ENCODE data around the gene ALG9. TPM values are rescaled to one million over a fixed set of nuclear protein-coding genes. Genes with fewer than 3 reads are reported as not detected.

ALG9 gene
- total RNA-seq, 1 experiment from 2014 or later = 71.4 TPM

- in situ Hi-C loops (cut with HindIII; ENCODE audit: low sequenced_read_pairs) = no loop called here
- peak; percentile 47 for DNase-seq (ENCODE audit: low spot score)
Observed at GRCh38 chr11:111840143-111840542, 31.2 kb downstream of the ALG9 start.

- in situ Hi-C loops (cut with HindIII; ENCODE audit: low sequenced_read_pairs) = no loop called here
- no peak for DNase-seq (ENCODE audit: low spot score)
Observed at GRCh38 chr11:111838054-111838453, 33.3 kb downstream of the ALG9 start.

GRCh38 chr11:111837366-111837891 lies 34.0 kb downstream of the ALG9 start:
- in situ Hi-C loops (cut with HindIII; ENCODE audit: low sequenced_read_pairs) = no loop called here

GRCh38 chr11:111836721-111837120 lies 34.7 kb downstream of the ALG9 start:
- in situ Hi-C loops (cut with HindIII; ENCODE audit: low sequenced_read_pairs) = no loop called here
- no peak for DNase-seq (ENCODE audit: low spot score)

More at GRCh38 chr11:111837366-111837891, 34.0 kb downstream of the ALG9 start:
- no peak for DNase-seq (ENCODE audit: low spot score)

DNA sequence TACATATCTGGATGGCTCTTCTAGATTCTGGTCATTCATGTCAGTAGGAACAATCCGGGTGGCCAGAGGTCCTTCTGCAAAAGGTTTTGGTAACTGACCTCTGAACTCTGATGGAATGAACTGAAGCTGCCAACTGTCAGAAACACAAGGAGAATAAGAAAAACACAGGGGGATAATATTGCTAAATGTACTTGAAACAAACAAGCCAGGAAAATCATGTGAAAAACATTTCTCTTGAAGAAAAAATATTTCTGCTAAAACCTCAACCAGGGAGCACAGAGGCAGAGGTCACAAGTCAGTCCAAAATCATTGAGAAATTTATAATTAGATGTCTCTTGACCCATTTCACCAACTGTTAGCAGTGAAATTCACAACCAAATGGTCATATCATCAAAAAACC lies 35.2 kb downstream of the ALG9 start:
- no peak for DNase-seq (ENCODE audit: low spot score)
- in situ Hi-C loops (cut with HindIII; ENCODE audit: low sequenced_read_pairs) = no loop called here

DNA sequence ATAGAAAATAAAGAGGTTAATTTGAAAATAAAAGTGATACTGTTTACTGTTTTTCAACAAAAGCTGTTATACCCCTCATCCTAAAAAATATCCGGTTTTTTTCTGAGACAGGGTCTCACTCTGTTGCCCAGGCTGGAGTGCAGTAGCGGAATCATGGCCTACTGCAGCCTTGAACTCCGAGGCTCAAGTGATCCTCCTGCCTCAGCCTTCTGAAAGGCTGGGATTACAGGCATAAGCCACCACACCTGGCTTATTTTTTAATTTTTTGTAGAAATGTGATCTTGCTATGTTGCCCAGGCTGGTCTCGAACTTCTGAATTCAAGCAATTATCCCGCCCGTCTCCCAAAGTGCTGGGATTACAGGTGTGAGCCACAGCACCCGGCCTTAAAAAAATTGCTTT lies 35.7 kb downstream of the ALG9 start:
- in situ Hi-C loops (cut with HindIII; ENCODE audit: low sequenced_read_pairs) = no loop called here

DNA sequence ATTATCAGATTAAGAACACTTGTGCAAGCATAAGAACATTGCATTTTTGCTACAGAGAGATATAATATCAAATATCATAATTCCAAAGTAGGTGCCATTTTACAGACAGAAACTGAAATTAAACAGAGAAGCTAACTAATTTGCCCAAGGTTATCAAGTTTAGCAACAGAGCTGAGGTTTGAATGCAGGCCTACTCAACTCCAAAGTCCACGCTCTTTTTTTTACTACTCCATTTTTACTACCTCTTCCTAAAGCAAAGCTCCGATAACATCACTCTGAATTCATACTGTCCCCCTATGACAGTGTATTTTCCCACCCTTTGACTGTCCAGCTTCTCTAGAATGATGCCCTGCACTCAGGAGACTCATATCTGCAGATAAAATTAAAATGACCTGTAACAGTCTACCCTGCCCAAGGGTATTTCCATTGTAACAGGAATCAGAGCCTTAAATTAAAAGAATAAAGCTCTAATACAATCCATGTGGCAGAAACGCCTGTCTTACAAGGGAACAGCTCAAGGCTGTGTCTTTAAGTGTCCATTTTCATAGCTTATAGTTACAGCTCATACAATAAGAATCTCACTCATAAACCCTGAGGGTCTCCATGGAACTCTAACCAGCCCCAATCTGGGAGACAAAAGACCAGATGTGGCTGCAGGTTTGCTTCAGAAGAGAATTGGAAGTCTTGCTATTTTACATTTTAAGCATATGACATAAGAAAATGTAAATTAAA lies 36.8 kb downstream of the ALG9 start:
- no peak for DNase-seq (ENCODE audit: low spot score)
- in situ Hi-C loops (cut with HindIII; ENCODE audit: low sequenced_read_pairs) = no loop called here

More for the DNA sequence above, 35.7 kb downstream of the ALG9 start:
- no peak for DNase-seq (ENCODE audit: low spot score)

GRCh38 chr11:111833524-111833923 lies 37.9 kb downstream of the ALG9 start:
- peak; percentile 40 for DNase-seq (ENCODE audit: low spot score)
- in situ Hi-C loops (cut with HindIII; ENCODE audit: low sequenced_read_pairs) = no loop called here

GRCh38 chr11:111829185-111829968 lies 42.0 kb downstream of the ALG9 start:
- DNase-seq (ENCODE audit: low spot score) = no peak
- in situ Hi-C loops (cut with HindIII; ENCODE audit: low sequenced_read_pairs) = no loop called here

DNA sequence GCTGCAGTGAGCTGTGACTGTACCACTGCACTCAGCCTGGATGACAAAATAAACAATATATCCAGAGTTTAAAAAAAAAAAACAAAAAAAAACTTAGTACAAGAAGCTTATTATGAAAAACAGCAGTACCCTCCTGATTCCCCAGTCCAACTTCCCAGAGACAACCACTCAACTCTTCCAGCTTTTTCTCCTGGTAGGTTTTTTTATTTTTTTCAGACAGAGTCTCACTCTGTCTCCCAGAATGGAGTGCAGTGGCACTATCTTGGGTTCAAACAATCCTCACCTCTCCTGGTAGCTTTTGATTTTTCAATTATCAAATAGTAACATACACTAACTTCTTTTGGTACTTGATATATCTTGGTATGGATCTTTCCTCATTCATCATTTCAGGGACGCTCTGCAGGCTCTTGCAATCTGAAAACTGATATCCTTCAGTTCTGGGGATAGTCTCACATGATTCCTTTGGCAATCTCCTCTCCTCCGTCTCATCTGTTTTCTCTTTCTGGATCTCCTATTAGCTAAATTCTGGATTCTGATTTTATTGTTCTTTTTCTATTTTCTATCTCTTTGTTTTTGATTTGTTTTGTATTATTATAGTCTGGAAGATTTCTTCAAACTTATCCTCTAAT lies 44.9 kb downstream of the ALG9 start:
- no peak for DNase-seq (ENCODE audit: low spot score)
- in situ Hi-C loops (cut with HindIII; ENCODE audit: low sequenced_read_pairs) = no loop called here

- DNase-seq (ENCODE audit: low spot score) = no peak
- in situ Hi-C loops (cut with HindIII; ENCODE audit: low sequenced_read_pairs) = no loop called here
Observed at GRCh38 chr11:111823629-111824028, 47.8 kb downstream of the ALG9 start.

DNA sequence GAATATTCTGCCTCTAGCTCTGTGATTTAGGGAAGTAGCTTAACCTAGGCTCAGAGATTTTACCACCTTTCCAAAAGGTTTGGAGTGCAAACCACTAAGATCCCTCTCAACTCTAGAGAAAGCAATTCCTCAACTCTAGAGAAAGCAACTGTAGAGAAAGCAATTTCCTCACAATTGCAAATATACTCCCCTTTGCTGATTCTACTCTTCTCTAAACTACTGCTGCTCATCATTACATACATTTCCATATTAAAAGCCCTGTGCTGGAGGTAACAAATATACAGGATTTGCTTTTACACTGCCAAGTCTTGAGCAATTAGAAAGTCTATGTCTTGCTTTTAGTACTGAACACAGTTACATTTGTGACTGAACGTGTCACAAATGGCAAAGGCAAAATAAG lies 48.2 kb downstream of the ALG9 start:
- DNase-seq (ENCODE audit: low spot score) = no peak

GRCh38 chr11:111819829-111820237 lies 51.5 kb downstream of the ALG9 start:
- in situ Hi-C loops (cut with HindIII; ENCODE audit: low sequenced_read_pairs) = no loop called here
- DNase-seq (ENCODE audit: low spot score) = peak; percentile 41

More for the DNA sequence above, 48.2 kb downstream of the ALG9 start:
- in situ Hi-C loops (cut with HindIII; ENCODE audit: low sequenced_read_pairs) = no loop called here

DNA sequence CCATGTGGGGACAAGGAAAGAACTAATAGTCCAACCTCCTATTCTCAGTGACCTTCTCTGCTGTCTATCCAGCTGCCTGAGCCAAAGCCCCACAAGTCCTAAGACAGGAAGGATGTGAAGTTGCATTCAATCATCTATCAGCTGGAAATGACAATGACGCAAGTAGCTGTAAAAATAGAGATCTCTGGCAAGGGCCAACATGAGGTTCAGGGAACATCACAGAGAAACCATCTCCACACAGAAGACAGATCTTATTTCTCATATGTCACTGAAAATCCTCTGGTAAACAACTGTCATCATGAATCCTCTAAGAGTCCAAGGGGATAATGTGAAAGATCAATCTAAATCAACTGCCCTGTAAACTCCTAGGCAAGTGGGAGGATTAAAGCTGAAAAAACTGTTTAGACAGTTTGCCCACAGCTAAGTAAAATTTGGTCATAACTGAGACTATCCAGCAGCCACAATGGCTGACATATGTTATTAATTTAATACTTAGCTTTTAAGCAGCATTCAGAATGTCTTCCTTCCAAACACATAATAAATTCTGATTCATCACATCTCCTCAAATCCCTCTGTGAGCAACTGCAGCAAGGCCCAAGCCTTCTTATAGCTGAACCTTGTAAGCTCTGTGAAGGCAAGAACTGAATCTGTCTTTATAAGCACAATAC lies 52.1 kb downstream of the ALG9 start:
- DNase-seq (ENCODE audit: low spot score) = no peak
- in situ Hi-C loops (cut with HindIII; ENCODE audit: low sequenced_read_pairs) = no loop called here

DNA sequence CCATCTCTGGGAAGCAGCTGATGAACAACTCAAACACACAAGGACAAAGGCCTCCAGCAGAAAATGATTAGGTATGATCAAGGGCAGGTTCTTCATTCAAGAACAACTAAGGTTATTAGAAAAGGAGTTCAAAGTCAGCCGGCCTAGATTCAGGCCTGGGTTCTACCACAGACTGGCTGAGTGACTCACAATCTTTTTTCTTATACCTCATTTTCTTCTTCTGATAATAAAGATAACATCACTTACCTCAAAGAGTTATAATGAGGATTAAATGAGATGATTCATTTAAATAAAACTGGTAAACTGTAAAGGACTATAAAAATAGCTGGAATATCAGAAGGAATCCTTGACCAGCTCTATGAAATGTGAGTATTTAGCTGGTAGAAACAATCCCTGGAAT lies 55.9 kb downstream of the ALG9 start:
- no peak for DNase-seq (ENCODE audit: low spot score)
- in situ Hi-C loops (cut with HindIII; ENCODE audit: low sequenced_read_pairs) = no loop called here

- in situ Hi-C loops (cut with HindIII; ENCODE audit: low sequenced_read_pairs) = no loop called here
Observed at GRCh38 chr11:111814557-111815320, 56.6 kb downstream of the ALG9 start.

GRCh38 chr11:111814106-111814505 lies 57.3 kb downstream of the ALG9 start:
- in situ Hi-C loops (cut with HindIII; ENCODE audit: low sequenced_read_pairs) = no loop called here
- DNase-seq (ENCODE audit: low spot score) = no peak

More at GRCh38 chr11:111814557-111815320, 56.6 kb downstream of the ALG9 start:
- DNase-seq (ENCODE audit: low spot score) = no peak

DNA sequence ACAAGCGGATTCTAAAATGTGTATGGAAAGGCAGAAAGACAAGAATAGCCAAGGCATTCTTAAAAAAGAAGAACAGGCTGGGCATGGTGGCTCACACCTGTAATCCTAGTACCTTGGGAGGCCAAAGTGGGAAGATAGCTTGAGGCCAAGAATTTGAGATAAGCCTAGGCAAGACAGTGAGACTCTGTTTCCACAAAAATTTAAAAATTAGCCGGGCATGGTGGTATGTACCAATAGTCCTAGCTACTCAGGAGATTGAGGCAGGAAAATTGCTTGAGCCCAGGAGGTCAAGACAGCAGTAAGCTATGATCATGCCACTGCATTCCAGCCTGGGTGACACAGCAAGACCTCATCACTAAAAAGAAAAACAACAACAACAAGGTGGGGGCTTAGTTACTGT lies 59.2 kb downstream of the ALG9 start:
- DNase-seq (ENCODE audit: low spot score) = no peak
- in situ Hi-C loops (cut with HindIII; ENCODE audit: low sequenced_read_pairs) = no loop called here

DNA sequence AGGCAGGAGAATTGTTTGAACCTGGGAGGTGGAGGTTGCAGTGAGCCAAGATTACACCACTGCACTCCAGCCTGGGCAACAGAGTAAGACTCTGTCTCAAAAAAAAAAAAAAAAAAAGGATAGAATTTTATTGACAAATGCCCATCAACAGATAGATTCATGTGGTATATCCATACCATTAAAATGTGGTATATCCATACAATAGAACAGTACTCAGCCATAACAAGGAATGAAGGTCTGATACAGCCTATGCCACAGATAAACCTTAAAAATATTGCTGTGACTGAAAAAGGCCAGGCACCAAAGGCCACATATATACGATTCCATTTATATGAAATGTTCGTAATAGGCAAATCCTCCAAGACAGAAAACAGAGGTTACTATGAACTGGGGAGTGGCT lies 59.9 kb downstream of the ALG9 start:
- in situ Hi-C loops (cut with HindIII; ENCODE audit: low sequenced_read_pairs) = no loop called here
- DNase-seq (ENCODE audit: low spot score) = no peak
